Measurements from ENCODE around the gene CH25H. TPM values are rescaled to one million over a fixed set of nuclear protein-coding genes. Genes with fewer than 3 reads are reported as not detected.

Gene CH25H
- total and polyA plus RNA-seq, 10 of the 15 experiments (the other 5 are each of a cell fraction or from before 2014, with no cell fraction given) = not detected

GRCh38 chr10:89189211-89189734 lies 17.8 kb downstream of the CH25H start:
- Histone ChIP-seq H3K9me3 (replicated peaks; ENCODE audit: control insufficient read depth, insufficient read depth, low read length) (no peaks in the 10 kb centered on the region), H3K4me2 (ENCODE audit: control insufficient read depth, insufficient read depth) (no peak overlapping the region), H3K27me3 (replicated peaks in 1 of 2; ENCODE audit: control insufficient read depth in 2 of 2, insufficient read depth in 2 of 2, low read length in 1 of 2) (no peaks in the 10 kb centered on the region), H3K4me1 (ENCODE audit: control insufficient read depth, insufficient read depth, low read length) (no peaks in the 10 kb centered on the region), H3K79me2 (ENCODE audit: control insufficient read depth, insufficient read depth, low read length) (no peaks in the 10 kb centered on the region), H3K27ac (ENCODE audit: control insufficient read depth, insufficient read depth) (no peak overlapping the region), H3K4me3 (no peak overlapping the region), H3K36me3 (ENCODE audit: control insufficient read depth in 2 of 2, insufficient read depth in 2 of 2, low read length in 1 of 2) (no peaks in the 10 kb centered on the region), H2AFZ (ENCODE audit: control insufficient read depth, low read depth, low read length) (no peak overlapping the region), H4K20me1 (ENCODE audit: control insufficient read depth, insufficient read depth) (no peaks in the 10 kb centered on the region), H3K9ac (ENCODE audit: control insufficient read depth, insufficient read depth, low read length) (no peak overlapping the region)
- intact Hi-C loops (cut with micrococcal nuclease; ENCODE audit: unreplicated experiment) = no loop called here
- in situ Hi-C loops (cut with MboI) = no loop called here
- RAD21 ChIA-PET (ENCODE audit: unreplicated experiment) = no interaction called here
- no TSS peak for BruUV-seq (replicated peaks)
- DNase-seq (ENCODE audit: low read depth, low spot score) (no peak), ATAC-seq (no peak), FAIRE-seq (no peak)
- 53% methylated on average over 2 of the region's 2 CpGs for WGBS (ENCODE audit: insufficient coverage, insufficient replicate concordance, low lambda C conversion rate, missing lambda C conversion rate)
- POLR2A ChIA-PET = no interaction called here
- CTCF ChIA-PET = interaction anchor here (0.5 to 0.7 kb wide), 2 partner anchors 37 to 502 kb away, joined by 3 to 4 read pairs; no protein-coding TSS in a partner anchor
- no peak for TF ChIP-seq HCFC1 (IDR thresholded peaks at IDR 0.05; ENCODE audit: low read length)
- no peak for TF ChIP-seq SRF (IDR thresholded peaks at IDR 0.05; ENCODE audit: low read depth in 2 of 2, low read length in 2 of 2)
- no peak for TF ChIP-seq PAX5 (IDR thresholded peaks at IDR 0.05; ENCODE audit: borderline replicate concordance, low read depth, low read length)
- TF ChIP-seq CHD1 (IDR thresholded peaks at IDR 0.05; ENCODE audit: low read depth, low read length) = no peak
- no peak for TF ChIP-seq SREBF2 (IDR thresholded peaks at IDR 0.05; ENCODE audit: low read length)
- TF ChIP-seq SMARCA5 (IDR thresholded peaks at IDR 0.05) = no peak
- no peak for TF ChIP-seq BACH1 (IDR thresholded peaks at IDR 0.05; ENCODE audit: borderline replicate concordance)
- TF ChIP-seq REST (IDR thresholded peaks at IDR 0.05; ENCODE audit: low read depth, low read length) = no peak
- no peak for TF ChIP-seq JUNB (IDR thresholded peaks at IDR 0.05)
- no peak for TF ChIP-seq EP300 (IDR thresholded peaks at IDR 0.05; ENCODE audit: borderline replicate concordance in 1 of 2, control insufficient read depth in 1 of 2, low read depth in 2 of 2, low read length in 2 of 2)
- TF ChIP-seq MYC (IDR thresholded peaks at IDR 0.05; ENCODE audit: insufficient read depth, insufficient read length, insufficient replicate concordance, low read length, severe bottlenecking) = no peak
- TF ChIP-seq CHD4 (IDR thresholded peaks at IDR 0.05) = no peak
- TF ChIP-seq GATAD2B (conservative IDR thresholded peaks at IDR 0.05; ENCODE audit: low read depth) = no peak
- TF ChIP-seq SPI1 (IDR thresholded peaks at IDR 0.05; ENCODE audit: borderline replicate concordance, insufficient read depth, low read depth, low read length) = no peak
- no peak for TF ChIP-seq SIN3A (IDR thresholded peaks at IDR 0.05; ENCODE audit: low read depth, low read length)
- no peak for TF ChIP-seq SKIL (IDR thresholded peaks at IDR 0.05; ENCODE audit: low read depth, poor library complexity, severe bottlenecking)
- TF ChIP-seq MLLT1 (IDR thresholded peaks at IDR 0.05) = no peak
- TF ChIP-seq ZNF622 (IDR thresholded peaks at IDR 0.05) = no peak
- TF ChIP-seq SMAD5 (IDR thresholded peaks at IDR 0.05; ENCODE audit: low read depth) = no peak
- TF ChIP-seq GABPA (IDR thresholded peaks at IDR 0.05; ENCODE audit: low read depth) = no peak
- SMC1A ChIA-PET (ENCODE audit: uncharacterized antibody, unreplicated experiment) = no interaction called here
